ENCODE measurements around the gene TMEM144. TPM values are rescaled to one million over a fixed set of nuclear protein-coding genes. Genes with fewer than 3 reads are reported as not detected.

Gene TMEM144
- total RNA-seq, 1 donor from 2014 or later, result 4.2 TPM

- no peaks in the 10 kb centered on the region for H3K27me3 ChIP-seq (ENCODE audit: control insufficient read depth, insufficient read depth, low read length)
- no peak for FAIRE-seq
- no peak for DNase-seq (ENCODE audit: low read depth)
- no peak overlapping the region for H3K4me3 ChIP-seq (ENCODE audit: low read depth, low read length)
- TF ChIP-seq CTCF (IDR thresholded peaks at IDR 0.05; ENCODE audit: insufficient read depth, low read length, severe bottlenecking), result no peak
- H3K36me3 ChIP-seq (ENCODE audit: control insufficient read depth, insufficient read depth, low read length), result no peaks in the 10 kb centered on the region
Observed at GRCh38 chr4:158297866-158298265, 87.6 kb downstream of the TMEM144 start.

GRCh38 chr4:158299459-158300007 is 89.2 kb downstream of the TMEM144 start:
- no peak for TF ChIP-seq CTCF (IDR thresholded peaks at IDR 0.05; ENCODE audit: insufficient read depth, low read length, severe bottlenecking)
- FAIRE-seq (no peak), DNase-seq (ENCODE audit: low read depth) (no peak)
- H3K27me3 ChIP-seq (ENCODE audit: control insufficient read depth, insufficient read depth, low read length), result no peaks in the 10 kb centered on the region
- H3K36me3 ChIP-seq (ENCODE audit: control insufficient read depth, insufficient read depth, low read length), result no peaks in the 10 kb centered on the region
- H3K4me3 ChIP-seq (ENCODE audit: low read depth, low read length), result no peak overlapping the region

GRCh38 chr4:158300012-158300411 is 89.7 kb downstream of the TMEM144 start:
- FAIRE-seq (no peak), DNase-seq (ENCODE audit: low read depth) (no peak)
- Histone ChIP-seq H3K4me3 (ENCODE audit: low read depth, low read length) (no peak overlapping the region), H3K27me3 (ENCODE audit: control insufficient read depth, insufficient read depth, low read length) (no peaks in the 10 kb centered on the region), H3K36me3 (ENCODE audit: control insufficient read depth, insufficient read depth, low read length) (no peaks in the 10 kb centered on the region)
- no peak for TF ChIP-seq CTCF (IDR thresholded peaks at IDR 0.05; ENCODE audit: insufficient read depth, low read length, severe bottlenecking)

GRCh38 chr4:158302076-158302866 is 92.0 kb downstream of the TMEM144 start:
- FAIRE-seq (no peak), DNase-seq (ENCODE audit: low read depth) (peak; percentile 91)
- H3K36me3 ChIP-seq (ENCODE audit: control insufficient read depth, insufficient read depth, low read length), result no peaks in the 10 kb centered on the region
- no peak for TF ChIP-seq CTCF (IDR thresholded peaks at IDR 0.05; ENCODE audit: insufficient read depth, low read length, severe bottlenecking)
- H3K4me3 ChIP-seq (ENCODE audit: low read depth, low read length), result no peak overlapping the region
- no peaks in the 10 kb centered on the region for H3K27me3 ChIP-seq (ENCODE audit: control insufficient read depth, insufficient read depth, low read length)

GRCh38 chr4:158304694-158305093 is 94.4 kb downstream of the TMEM144 start:
- Histone ChIP-seq H3K36me3 (ENCODE audit: control insufficient read depth, insufficient read depth, low read length) (no peaks in the 10 kb centered on the region), H3K4me3 (ENCODE audit: low read depth, low read length) (no peak overlapping the region), H3K27me3 (ENCODE audit: control insufficient read depth, insufficient read depth, low read length) (no peaks in the 10 kb centered on the region)
- DNase-seq (ENCODE audit: low read depth) (no peak), FAIRE-seq (no peak)
- no peak for TF ChIP-seq CTCF (IDR thresholded peaks at IDR 0.05; ENCODE audit: insufficient read depth, low read length, severe bottlenecking)

Other genes with a start within 250 kb of the TMEM144 start
- gene GASK1B, start 37.5 kb upstream of the TMEM144 start, total RNA-seq, result 1.2 and 2.1 TPM in 2 replicates